Activated T-cell treated with anti-CD3 and anti-CD28 coated beads, Interleukin-2, amount 50 U/mL, for 4 hours (primary cell): Measurements from ENCODE around the gene TTLL9. TPM values are rescaled to one million over a fixed set of nuclear protein-coding genes. Genes with fewer than 3 reads are reported as not detected.

ENCODE experiments used
- ATAC-seq, 2 donors: fragments of 200-7000 bp; cut with Tn5 transposase; one replicate each; pipeline ENCODE4 v1.10.0; 2021
- DNase-seq: peaks from one replicate; pipeline ENCODE4 v3.0.0-alpha.2; 2020
- H3K27me3 Mint-ChIP-seq: one replicate; pipeline ENCODE4 v1.8.0; 2021; ENCODE audit warnings: low read depth, mixed read lengths
- H3K36me3 Mint-ChIP-seq: one replicate; pipeline ENCODE4 v1.8.0; 2022; ENCODE audit warnings: mixed read lengths; ENCODE audit not compliant: insufficient read depth
- H3K4me1 Mint-ChIP-seq: one replicate; pipeline ENCODE4 v1.8.0; 2021; ENCODE audit warnings: low read depth, mixed read lengths
- H3K4me3 Mint-ChIP-seq: one replicate; pipeline ENCODE4 v1.8.0; 2021; ENCODE audit warnings: mild to moderate bottlenecking, moderate library complexity, mixed read lengths
- H3K9me3 Mint-ChIP-seq: one replicate; pipeline ENCODE4 v1.8.0; 2021; ENCODE audit warnings: mixed read lengths
- total RNA-seq, 3 donors: library from RNA; stranded (reverse); gene quantifications; one replicate each; pipeline ENCODE4 v1.2.1, GENCODE V29; 2021

Gene TTLL9
- total RNA-seq, 3 donors from 2014 or later, result not detected

- DNase-seq, result no peak
- Mint-ChIP-seq H3K27me3 (peaks cover 29% of the 10 kb centered on the region), H3K4me1 (peaks cover 9% of the 10 kb centered on the region), H3K36me3 (no peaks in the 10 kb centered on the region), H3K4me3 (peak overlapping the region; percentile 19), H3K9me3 (no peaks in the 10 kb centered on the region)
- ATAC-seq, result no peak
Measured at GRCh38 chr20:31860390-31861134, 9.9 kb upstream of the TTLL9 start.

GRCh38 chr20:31861135-31861384 lies 9.4 kb upstream of the TTLL9 start:
- Mint-ChIP-seq H3K4me1 (peaks cover 9% of the 10 kb centered on the region), H3K9me3 (no peaks in the 10 kb centered on the region), H3K36me3 (no peaks in the 10 kb centered on the region), H3K27me3 (peaks cover 29% of the 10 kb centered on the region), H3K4me3 (peak overlapping the region; percentile 19)
- ATAC-seq, result peak; percentile 52
- DNase-seq, result no peak

DNA sequence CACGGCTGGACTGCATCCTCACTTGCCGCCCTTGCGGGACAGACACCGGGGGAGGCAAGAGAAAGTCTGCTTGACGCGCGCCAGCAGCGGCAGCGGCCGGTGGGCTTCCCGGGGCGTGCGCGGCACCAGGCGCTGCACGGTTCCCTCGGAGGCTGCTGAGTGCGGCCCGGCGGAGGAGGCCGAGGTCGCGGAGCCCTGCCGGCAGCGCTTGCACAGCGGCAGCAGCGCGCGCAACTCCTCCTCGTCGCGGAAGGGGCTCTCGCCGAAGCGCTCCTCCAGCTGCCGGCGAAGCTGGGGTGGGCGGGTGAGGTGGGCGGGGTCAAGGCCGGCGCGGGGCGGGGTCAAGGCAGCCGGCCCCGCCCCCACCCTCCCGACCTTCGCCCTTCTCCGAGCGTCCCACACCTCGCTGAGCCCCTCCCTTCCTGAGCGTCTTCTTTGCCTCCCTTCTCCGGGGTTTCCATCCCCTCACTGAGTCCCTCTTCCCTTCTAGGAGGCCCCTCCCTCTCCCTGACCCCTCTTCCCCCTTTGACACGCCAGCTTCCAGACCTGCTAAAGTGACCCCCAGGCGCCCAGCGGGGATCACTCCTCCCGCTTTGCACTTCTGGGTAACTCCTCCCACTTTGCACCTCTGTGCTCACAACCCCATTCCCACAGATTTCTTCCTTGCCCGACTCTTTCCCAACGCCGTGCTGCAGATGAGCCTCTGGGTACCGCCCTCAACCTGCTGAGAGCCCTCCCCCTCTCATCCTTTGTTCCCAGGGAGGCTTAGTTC lies 8.9 kb upstream of the TTLL9 start:
- Mint-ChIP-seq H3K4me1 (peaks cover 9% of the 10 kb centered on the region), H3K27me3 (peaks cover 29% of the 10 kb centered on the region), H3K4me3 (peak overlapping the region; percentile 65), H3K9me3 (no peaks in the 10 kb centered on the region), H3K36me3 (no peaks in the 10 kb centered on the region)
- ATAC-seq, result peak; percentile 92 to 96
- peak; percentile 56 for DNase-seq

- H3K4me1 Mint-ChIP-seq, result peaks cover 9% of the 10 kb centered on the region
- H3K36me3 Mint-ChIP-seq, result no peaks in the 10 kb centered on the region
- H3K4me3 Mint-ChIP-seq, result peak overlapping the region; percentile 65
- no peaks in the 10 kb centered on the region for H3K9me3 Mint-ChIP-seq
- DNase-seq (no peak), ATAC-seq (no peak)
- H3K27me3 Mint-ChIP-seq, result peaks cover 29% of the 10 kb centered on the region
Measured at GRCh38 chr20:31862157-31862470, 8.3 kb upstream of the TTLL9 start.

- Mint-ChIP-seq H3K9me3 (no peaks in the 10 kb centered on the region), H3K4me1 (peaks cover 9% of the 10 kb centered on the region), H3K4me3 (no peak overlapping the region), H3K36me3 (no peaks in the 10 kb centered on the region), H3K27me3 (peaks cover 29% of the 10 kb centered on the region)
- DNase-seq, result no peak
- no peak for ATAC-seq
Measured at GRCh38 chr20:31862506-31862905, 7.9 kb upstream of the TTLL9 start.

- Mint-ChIP-seq H3K27me3 (peaks cover 28% of the 10 kb centered on the region), H3K36me3 (no peaks in the 10 kb centered on the region), H3K4me1 (peaks cover 8% of the 10 kb centered on the region), H3K4me3 (no peak overlapping the region), H3K9me3 (no peaks in the 10 kb centered on the region)
- ATAC-seq (no peak), DNase-seq (no peak)
Measured at GRCh38 chr20:31863296-31864085, 6.9 kb upstream of the TTLL9 start.

DNA sequence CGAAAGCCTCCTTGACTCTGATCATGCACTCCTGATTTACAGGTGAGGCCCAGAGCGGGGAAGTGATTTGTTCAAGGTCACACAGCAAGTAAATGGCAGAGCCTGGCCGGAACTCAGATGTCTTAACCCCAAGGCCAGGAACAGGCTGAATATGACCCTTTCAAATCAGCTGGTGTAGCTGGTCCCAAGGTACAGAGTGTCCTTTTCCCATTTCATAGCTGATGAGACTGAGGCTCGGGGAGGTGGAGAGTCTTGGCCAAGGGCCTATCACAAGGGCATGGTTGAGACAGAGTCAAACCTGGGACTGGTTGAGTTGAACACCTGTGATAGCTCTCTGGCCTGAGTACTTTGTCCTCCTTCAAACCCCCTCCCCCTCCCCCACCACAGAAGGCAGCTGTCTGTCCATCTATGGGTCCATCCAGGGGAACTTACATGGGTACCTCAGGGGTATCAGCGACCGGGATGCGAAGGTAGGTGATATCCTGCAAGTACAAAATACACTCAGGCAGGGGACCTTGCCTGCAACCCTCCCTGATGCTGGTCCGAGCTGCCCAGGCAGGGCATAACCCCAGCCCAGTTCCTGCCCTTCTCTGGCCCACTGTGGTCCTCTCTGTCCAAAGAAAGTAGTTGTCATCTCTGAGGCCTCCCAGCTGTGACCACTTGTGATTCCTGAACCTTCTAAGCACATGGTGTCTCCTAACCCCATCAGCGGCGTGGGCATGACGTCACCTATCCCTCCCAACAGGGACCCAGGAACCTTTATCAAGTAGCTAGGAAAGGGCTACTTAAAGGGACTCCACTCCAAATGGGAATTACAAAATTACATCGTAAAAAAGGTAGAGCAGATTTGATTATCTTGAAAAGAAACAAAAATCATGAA lies 5.7 kb upstream of the TTLL9 start:
- no peak for DNase-seq
- H3K4me3 Mint-ChIP-seq, result no peak overlapping the region
- H3K36me3 Mint-ChIP-seq, result no peaks in the 10 kb centered on the region
- no peak for ATAC-seq
- peaks cover 12% of the 10 kb centered on the region for H3K4me1 Mint-ChIP-seq
- peaks cover 30% of the 10 kb centered on the region for H3K27me3 Mint-ChIP-seq
- H3K9me3 Mint-ChIP-seq, result no peaks in the 10 kb centered on the region

DNA sequence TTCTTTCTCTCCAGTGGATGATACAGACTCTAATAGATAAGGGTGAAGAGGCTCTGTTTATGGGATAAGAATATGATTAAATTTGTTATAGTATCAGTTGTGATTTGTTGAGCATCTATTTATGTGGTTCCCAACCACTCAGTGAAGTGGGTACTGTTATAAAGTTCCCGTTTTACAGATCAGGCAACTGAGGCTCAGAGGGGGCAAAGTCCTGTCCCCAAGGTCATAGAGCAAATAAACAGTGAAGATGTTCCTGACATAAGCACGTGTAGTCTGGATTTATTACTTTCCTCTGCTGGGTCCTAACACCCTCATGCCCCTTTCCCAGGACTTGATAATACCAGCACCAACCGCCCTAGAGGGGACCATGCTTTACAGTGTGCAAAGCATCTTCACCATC lies 4.2 kb upstream of the TTLL9 start:
- DNase-seq (no peak), ATAC-seq (no peak)
- no peaks in the 10 kb centered on the region for H3K9me3 Mint-ChIP-seq
- no peaks in the 10 kb centered on the region for H3K36me3 Mint-ChIP-seq
- peaks cover 18% of the 10 kb centered on the region for H3K4me1 Mint-ChIP-seq
- H3K27me3 Mint-ChIP-seq, result peaks cover 29% of the 10 kb centered on the region
- H3K4me3 Mint-ChIP-seq, result no peak overlapping the region

DNA sequence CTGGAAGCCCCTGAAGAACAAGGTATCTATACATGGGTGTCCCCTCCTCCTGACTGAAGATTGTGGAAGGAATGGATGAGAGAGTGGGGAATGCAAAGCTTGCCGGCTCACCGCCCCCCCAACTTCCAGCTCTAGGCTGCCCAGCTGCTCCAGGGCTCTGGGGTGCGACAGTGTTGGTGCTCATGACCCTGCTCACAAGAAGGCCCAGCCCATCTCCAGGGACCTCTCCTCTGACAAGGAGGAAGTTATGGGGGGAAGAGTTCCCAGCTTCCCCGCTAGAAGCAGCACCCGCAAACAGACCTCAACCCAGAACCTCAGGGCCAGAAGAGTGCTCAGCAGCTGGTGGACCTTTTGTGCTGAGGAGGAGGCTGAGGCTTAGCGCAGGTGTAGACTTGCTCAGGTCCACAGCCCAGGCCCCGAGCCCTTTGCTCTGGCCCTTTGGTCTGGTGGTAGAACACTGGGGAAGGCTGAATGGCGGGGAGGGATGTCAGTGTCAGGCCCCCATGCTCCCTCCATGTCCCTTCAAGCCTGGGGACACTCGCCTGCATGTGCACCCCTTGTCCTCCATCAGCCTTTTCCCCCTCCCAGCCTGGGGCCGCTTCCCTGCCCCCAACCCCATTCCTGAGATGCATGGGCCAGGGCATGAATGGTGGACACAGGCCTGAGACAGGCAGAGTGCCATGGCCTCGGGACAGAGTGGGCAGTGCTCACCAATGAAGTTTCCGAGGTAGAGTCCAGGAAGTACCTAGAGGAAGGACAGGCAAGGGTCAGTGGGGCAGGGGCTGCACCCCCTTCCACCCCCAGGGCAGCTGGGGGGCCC lies 1.4 kb upstream of the TTLL9 start:
- Mint-ChIP-seq H3K27me3 (peaks cover 35% of the 10 kb centered on the region), H3K4me3 (peak overlapping the region; percentile 79), H3K4me1 (peaks cover 13% of the 10 kb centered on the region), H3K9me3 (no peaks in the 10 kb centered on the region), H3K36me3 (no peaks in the 10 kb centered on the region)
- ATAC-seq (no peak), DNase-seq (no peak)

DNA sequence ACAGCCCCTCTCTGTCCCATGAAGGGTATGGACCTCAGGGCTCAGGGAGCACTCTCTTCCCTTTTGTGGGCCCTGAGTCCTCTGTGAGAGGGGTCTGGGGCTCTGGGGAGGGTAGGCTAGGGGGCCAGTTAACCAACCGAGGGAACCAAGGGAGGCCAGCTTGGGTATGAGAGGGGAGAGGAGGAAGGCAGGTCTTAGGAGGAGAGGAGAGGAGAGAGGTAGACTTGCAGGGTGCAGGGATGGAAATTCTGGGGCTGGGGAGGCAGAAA lies 827 bp upstream of the TTLL9 start:
- Mint-ChIP-seq H3K4me3 (peak overlapping the region; percentile 79), H3K9me3 (no peaks in the 10 kb centered on the region), H3K4me1 (peaks cover 13% of the 10 kb centered on the region), H3K36me3 (no peaks in the 10 kb centered on the region), H3K27me3 (peaks cover 36% of the 10 kb centered on the region)
- ATAC-seq (no peak), DNase-seq (no peak)

GRCh38 chr20:31870726-31871617 lies 538 bp downstream of the TTLL9 start:
- Mint-ChIP-seq H3K4me1 (peaks cover 13% of the 10 kb centered on the region), H3K36me3 (no peaks in the 10 kb centered on the region), H3K9me3 (no peaks in the 10 kb centered on the region), H3K4me3 (peak overlapping the region; percentile 81), H3K27me3 (peaks cover 37% of the 10 kb centered on the region)
- DNase-seq (no peak), ATAC-seq (no peak)

- DNase-seq, result no peak
- Mint-ChIP-seq H3K27me3 (peaks cover 37% of the 10 kb centered on the region), H3K4me3 (no peak overlapping the region), H3K36me3 (no peaks in the 10 kb centered on the region), H3K9me3 (no peaks in the 10 kb centered on the region), H3K4me1 (peaks cover 13% of the 10 kb centered on the region)
- no peak for ATAC-seq
Measured at GRCh38 chr20:31871618-31871954, 1.2 kb downstream of the TTLL9 start.

GRCh38 chr20:31872406-31872805 lies 2.0 kb downstream of the TTLL9 start:
- Mint-ChIP-seq H3K27me3 (peaks cover 37% of the 10 kb centered on the region), H3K9me3 (no peaks in the 10 kb centered on the region), H3K4me3 (no peak overlapping the region), H3K36me3 (no peaks in the 10 kb centered on the region), H3K4me1 (peaks cover 13% of the 10 kb centered on the region)
- no peak for DNase-seq
- no peak for ATAC-seq
